CD4-positive, alpha-beta T cell treated with Interleukin-15 for 4 hours (primary cell): ENCODE measurements around the gene ELK4.

Source experiments
- DNase-seq: peaks from one replicate; pipeline ENCODE4 v3.0.0-alpha.2; 2020; ENCODE audit warnings: low spot score

The ELK4 gene

DNA sequence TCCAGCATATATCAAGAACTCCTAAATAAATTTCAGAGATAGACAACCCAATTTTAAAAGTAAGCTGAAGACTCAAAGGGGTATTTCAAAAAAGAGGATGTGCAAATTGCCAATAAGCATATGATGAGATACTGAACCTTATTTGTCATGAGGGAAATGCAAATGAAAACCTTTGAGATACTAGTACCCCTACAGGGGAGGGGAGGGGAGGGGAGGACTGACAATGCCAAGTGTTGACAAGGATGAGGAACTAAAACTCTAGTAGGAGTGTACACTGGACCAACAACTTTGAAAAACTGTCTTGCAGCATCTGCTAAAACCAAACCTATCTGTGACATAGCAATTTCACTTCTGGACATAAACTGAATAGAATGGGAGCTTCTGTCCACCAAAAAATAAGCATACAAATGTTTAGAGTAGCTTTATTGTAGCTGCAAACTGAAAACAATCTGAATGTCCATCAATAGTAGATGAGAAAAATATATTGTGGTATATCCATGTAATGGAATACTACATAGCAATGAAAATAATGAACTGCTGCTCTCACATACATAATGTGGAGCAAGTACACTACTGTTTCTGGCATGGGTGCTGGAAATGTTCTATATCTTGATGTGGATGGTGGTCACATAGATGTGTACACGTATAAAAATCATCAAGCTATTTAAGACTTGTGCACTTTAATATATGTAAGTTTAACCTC lies 70.2 kb downstream of the ELK4 start:
- DNase-seq, result no peak
